Keratinocyte (primary cell): Measurements from ENCODE around the gene SPSB4. TPM values are rescaled to one million over a fixed set of nuclear protein-coding genes. Genes with fewer than 3 reads are reported as not detected.

Source experiments
- DNase-seq: peaks from one replicate; pipeline ENCODE4 v3.0.0-alpha.2; 2011; ENCODE audit warnings: low read depth, missing footprints, low spot score
- FAIRE-seq: peaks from 2 replicates; lab custom pipeline; 2011; peaks lifted over from hg19 to GRCh38; lab: Jason Lieb, UNC
- H2AFZ ChIP-seq: 2 replicates; pipeline ENCODE4 v1.6.0; 2012; ENCODE audit warnings: low read length, control low read depth, inconsistent platforms; ENCODE audit not compliant: control insufficient read depth
- H3K27ac ChIP-seq: 2 replicates; pipeline ENCODE4 v1.5.1; 2011; ENCODE audit warnings: low read length; ENCODE audit not compliant: control insufficient read depth, insufficient read depth
- H3K27me3 ChIP-seq: 3 replicates; pipeline ENCODE4 v1.6.0; 2011; ENCODE audit warnings: low read length; ENCODE audit not compliant: control insufficient read depth, insufficient read depth; ENCODE audit errors: extremely low read depth
- H3K36me3 ChIP-seq, 2 experiments: 2 replicates in 1 of 2; 3 replicates in 1 of 2; pipeline ENCODE4 v1.5.1; 2011; ENCODE audit warnings: low read length in 2 of 2, mild to moderate bottlenecking in 1 of 2; ENCODE audit not compliant: control insufficient read depth in 2 of 2, insufficient read depth in 2 of 2; ENCODE audit errors: extremely low read depth in 1 of 2
- H3K4me1 ChIP-seq: 3 replicates; pipeline ENCODE4 v1.5.1; 2011; ENCODE audit warnings: low read length; ENCODE audit not compliant: control insufficient read depth, insufficient read depth; ENCODE audit errors: extremely low read depth
- H3K4me2 ChIP-seq: 3 replicates; pipeline ENCODE4 v1.6.0; 2011; ENCODE audit warnings: low read depth, low read length; ENCODE audit not compliant: control insufficient read depth, insufficient read depth; ENCODE audit errors: extremely low read depth
- H3K4me3 ChIP-seq, 3 experiments: fragments of 200-600 bp in 1 of 3; sonication (generic) in 1 of 3; 2 replicates in 2 of 3; 3 replicates in 1 of 3; pipeline ENCODE4 v1.5.1; 2011 to 2016; ENCODE audit warnings: low read length in 3 of 3, mild to moderate bottlenecking in 3 of 3, control low read depth in 2 of 3, inconsistent platforms in 1 of 3, low read depth in 1 of 3, mixed read lengths in 1 of 3, mixed run types in 1 of 3, moderate library complexity in 1 of 3; ENCODE audit not compliant: control insufficient read depth in 2 of 3, insufficient read depth in 2 of 3; ENCODE audit errors: extremely low read depth in 1 of 3
- H3K79me2 ChIP-seq: 2 replicates; pipeline ENCODE4 v1.6.0; 2012; ENCODE audit warnings: low read length; ENCODE audit not compliant: control insufficient read depth, insufficient read depth
- H3K9ac ChIP-seq: 3 replicates; pipeline ENCODE4 v1.6.0; 2011; ENCODE audit warnings: low read length; ENCODE audit not compliant: control insufficient read depth, insufficient read depth; ENCODE audit errors: extremely low read depth
- H3K9me1 ChIP-seq: 3 replicates; pipeline ENCODE4 v1.6.0; 2011; ENCODE audit warnings: low read length; ENCODE audit not compliant: control insufficient read depth, insufficient read depth; ENCODE audit errors: extremely low read depth
- H3K9me3 ChIP-seq: 2 replicates; pipeline ENCODE4 v1.5.1; 2012; ENCODE audit warnings: low read depth, low read length; ENCODE audit not compliant: control insufficient read depth
- H4K20me1 ChIP-seq: 3 replicates; pipeline ENCODE4 v1.6.0; 2011; ENCODE audit warnings: low read length; ENCODE audit not compliant: control insufficient read depth, insufficient read depth; ENCODE audit errors: extremely low read depth
- CTCF ChIP-seq, 3 experiments: IDR thresholded peaks in 1 of 3; conservative IDR thresholded peaks in 1 of 3; optimal IDR thresholded peaks in 1 of 3; 2 replicates in 2 of 3; 3 replicates in 1 of 3; pipeline versions ENCODE3 to v1.5.1; 2011; ENCODE audit warnings: low read length in 3 of 3, mild to moderate bottlenecking in 3 of 3, moderate library complexity in 2 of 3, control low read depth in 1 of 3, inconsistent platforms in 1 of 3; ENCODE audit not compliant: insufficient read depth in 2 of 3; ENCODE audit errors: extremely low read depth in 1 of 3
- EZH2 ChIP-seq: IDR thresholded peaks from one replicate; pipeline ENCODE4 v1.6.1; 2012; ENCODE audit warnings: inconsistent platforms, mild to moderate bottlenecking, low read length, moderate library complexity
- dilution Hi-C: fragments of 300-500 bp; cut with MboI; formaldehyde crosslinking; loops from one replicate; pipeline ENCODE4 v1.7.0; 2020; ENCODE audit warnings: low sequenced_read_pairs; ENCODE audit not compliant: extremely low pct_ligation_motif_present
- polyA plus RNA-seq, 5 experiments: library from polyadenylated mRNA; depleted of rRNA in 3 of 5; stranded (reverse) in 3 of 5; stranded (forward) in 1 of 5; unstranded in 1 of 5; fragments of >200 nt; gene quantifications; 1 replicate in 1 of 5; 2 replicates in 3 of 5; 3 replicates in 1 of 5; pipeline versions ENCODE4 v1.2.1 to v1.2.3, GENCODE V29; 2011 to 2012; ENCODE audit warnings: missing spikeins in 2 of 5, low read depth in 1 of 5, low replicate concordance in 1 of 5

Gene SPSB4
- polyA plus RNA-seq, 1 donor (not counting 4 experiments of a cell fraction or from before 2014, with no cell fraction given), result not detected

GRCh38 chr3:141092663-141093062, 41.5 kb downstream of the SPSB4 start:
- Histone ChIP-seq H3K27me3 (no peaks in the 10 kb centered on the region), H3K9ac (no peak overlapping the region), H2AFZ (no peak overlapping the region), H3K4me2 (no peak overlapping the region), H3K4me3 (no peak overlapping the region), H3K9me1 (no peaks in the 10 kb centered on the region), H3K27ac (no peak overlapping the region), H3K9me3 (no peaks in the 10 kb centered on the region), H3K79me2 (no peaks in the 10 kb centered on the region), H4K20me1 (no peaks in the 10 kb centered on the region), H3K4me1 (peaks cover 7% of the 10 kb centered on the region), H3K36me3 (no peaks in the 10 kb centered on the region)
- TF ChIP-seq CTCF (optimal IDR thresholded peaks at IDR 0.05 in 1 of 3, IDR thresholded peaks at IDR 0.05 in 1 of 3, conservative IDR thresholded peaks at IDR 0.05 in 1 of 3; ENCODE audit: extremely low read depth in 1 of 3, insufficient read depth in 2 of 3, low read length in 3 of 3) (no peak), EZH2 (no peak)
- FAIRE-seq (no peak), DNase-seq (no peak)
- dilution Hi-C loops, result no loop called here

GRCh38 chr3:141093397-141093796, 42.2 kb downstream of the SPSB4 start:
- TF ChIP-seq EZH2 (no peak), CTCF (optimal IDR thresholded peaks at IDR 0.05 in 1 of 3, IDR thresholded peaks at IDR 0.05 in 1 of 3, conservative IDR thresholded peaks at IDR 0.05 in 1 of 3; ENCODE audit: extremely low read depth in 1 of 3, insufficient read depth in 2 of 3, low read length in 3 of 3) (no peak)
- FAIRE-seq (no peak), DNase-seq (no peak)
- Histone ChIP-seq H4K20me1 (no peaks in the 10 kb centered on the region), H3K27ac (no peak overlapping the region), H3K9ac (no peak overlapping the region), H3K9me1 (no peaks in the 10 kb centered on the region), H3K79me2 (no peaks in the 10 kb centered on the region), H3K27me3 (no peaks in the 10 kb centered on the region), H3K4me3 (no peak overlapping the region), H3K9me3 (no peaks in the 10 kb centered on the region), H3K36me3 (no peaks in the 10 kb centered on the region), H2AFZ (no peak overlapping the region), H3K4me1 (peaks cover 7% of the 10 kb centered on the region), H3K4me2 (peak overlapping the region; percentile 25)
- dilution Hi-C loops, result no loop called here
